ENCODE measurements around the gene GALNS.

The GALNS gene

GRCh38 chr16:88901718-88902337 is 45.1 kb upstream of the GALNS start:
- H3K27ac ChIP-seq = no peak overlapping the region
- H3K4me3 ChIP-seq = no peak overlapping the region
- no peak for DNase-seq (ENCODE audit: low spot score)
- TF ChIP-seq CTCF (IDR thresholded peaks at IDR 0.05) = no peak

- no peak for DNase-seq (ENCODE audit: low spot score)
- no peak overlapping the region for H3K4me3 ChIP-seq
- H3K27ac ChIP-seq = no peak overlapping the region
- no peak for TF ChIP-seq CTCF (IDR thresholded peaks at IDR 0.05)
Measured at GRCh38 chr16:88900662-88901052, 43.9 kb upstream of the GALNS start.

GRCh38 chr16:88899901-88900661 is 43.3 kb upstream of the GALNS start:
- no peak for DNase-seq (ENCODE audit: low spot score)
- H3K4me3 ChIP-seq = no peak overlapping the region
- TF ChIP-seq CTCF (IDR thresholded peaks at IDR 0.05) = no peak
- no peak overlapping the region for H3K27ac ChIP-seq

GRCh38 chr16:88897696-88898425 is 41.1 kb upstream of the GALNS start:
- DNase-seq (ENCODE audit: low spot score) = no peak
- no peak overlapping the region for H3K4me3 ChIP-seq
- no peak overlapping the region for H3K27ac ChIP-seq
- no peak for TF ChIP-seq CTCF (IDR thresholded peaks at IDR 0.05)

GRCh38 chr16:88896238-88897070 is 39.7 kb upstream of the GALNS start:
- no peak for TF ChIP-seq CTCF (IDR thresholded peaks at IDR 0.05)
- no peak overlapping the region for H3K27ac ChIP-seq
- DNase-seq (ENCODE audit: low spot score) = no peak
- no peak overlapping the region for H3K4me3 ChIP-seq

- no peak for DNase-seq (ENCODE audit: low spot score)
- no peak for TF ChIP-seq CTCF (IDR thresholded peaks at IDR 0.05)
- Histone ChIP-seq H3K27ac (no peak overlapping the region), H3K4me3 (no peak overlapping the region)
Measured at GRCh38 chr16:88895335-88895734, 38.6 kb upstream of the GALNS start.
